IPS DF 4.7 (cell line): ENCODE results near the gene ABCB11.

Experiments used
- DNase-seq: peaks from one replicate; pipeline ENCODE4 v3.0.0-alpha.2; 2013; ENCODE audit warnings: low spot score; ENCODE audit errors: extremely low read depth

The ABCB11 gene

DNA sequence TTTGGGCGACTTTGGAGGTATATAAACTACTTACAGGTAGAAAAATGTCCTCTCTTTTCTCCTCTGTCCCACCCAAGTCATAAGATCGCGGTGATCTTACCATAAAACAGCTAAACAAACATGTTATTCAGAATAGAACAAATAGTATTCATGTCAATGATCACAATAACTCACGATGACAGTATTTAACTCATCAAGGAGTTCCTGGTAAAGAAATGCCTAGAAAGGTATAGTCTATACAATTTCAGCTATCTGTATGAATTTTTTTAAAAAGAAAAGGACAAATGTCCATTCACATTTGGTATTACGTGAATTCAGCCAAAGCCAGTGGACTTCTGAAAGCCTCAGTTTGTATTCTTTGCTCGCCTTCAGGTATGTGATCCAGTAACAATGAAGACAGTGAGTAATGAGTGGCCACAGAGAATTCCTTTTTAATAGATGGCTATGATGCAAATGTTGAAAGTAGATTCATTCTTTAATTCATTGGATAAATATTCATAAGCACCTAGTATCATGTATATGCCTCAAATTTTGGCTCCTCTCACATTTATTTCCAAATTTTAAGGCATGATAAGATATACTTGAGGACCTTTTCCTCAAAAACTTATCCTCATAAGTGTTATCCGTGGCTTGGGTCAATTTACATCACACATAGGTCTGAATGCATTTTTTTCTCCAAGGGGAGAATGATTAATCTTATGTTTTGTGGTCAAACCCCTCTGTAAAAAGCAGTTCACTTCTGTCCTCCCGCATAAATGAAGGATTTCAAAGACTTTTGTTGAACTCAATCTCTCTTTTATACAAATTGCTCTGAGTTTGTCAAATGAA is 20.3 kb downstream of the ABCB11 start:
- DNase-seq, result no peak

GRCh38 chr2:169009865-169010579 is 21.1 kb downstream of the ABCB11 start:
- DNase-seq, result no peak

- DNase-seq, result no peak
Observed at GRCh38 chr2:169007941-169008340, 23.2 kb downstream of the ABCB11 start.

GRCh38 chr2:169007356-169007755 is 23.8 kb downstream of the ABCB11 start:
- DNase-seq, result no peak

DNA sequence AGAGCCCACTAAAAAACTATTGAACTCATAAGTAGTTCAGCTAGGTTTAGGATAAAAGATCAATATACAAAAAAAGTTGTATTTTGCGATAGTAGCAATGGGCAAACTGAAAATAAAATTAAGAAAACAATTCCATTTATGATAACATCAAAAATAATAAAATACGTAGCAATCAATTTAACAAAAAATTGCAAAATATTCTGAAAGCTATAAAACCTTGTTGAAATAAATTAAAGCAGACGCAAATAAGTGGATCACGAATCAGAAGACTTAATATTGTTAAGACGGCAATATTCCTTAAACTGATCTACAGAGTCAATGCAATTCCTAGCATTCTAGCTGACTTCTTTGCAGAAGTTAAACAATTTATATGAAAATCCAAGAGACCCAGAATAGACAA is 24.5 kb downstream of the ABCB11 start:
- no peak for DNase-seq

DNA sequence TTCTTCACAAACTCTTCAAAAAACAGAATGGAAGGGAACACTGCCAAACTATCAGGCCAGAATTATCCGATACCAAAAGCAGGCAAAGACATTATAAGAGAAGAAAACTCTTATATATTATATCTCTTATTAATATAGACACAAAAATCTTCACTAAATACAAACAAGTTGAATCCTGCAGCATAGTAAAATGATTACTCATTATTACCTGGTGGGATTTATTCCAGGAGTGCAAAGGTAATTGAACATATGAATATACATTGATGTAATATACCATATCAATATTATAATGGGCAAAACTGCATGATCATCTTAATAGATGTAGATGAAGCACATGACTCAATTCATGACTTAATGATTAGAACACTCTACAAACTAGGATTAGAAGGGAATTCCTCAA is 25.1 kb downstream of the ABCB11 start:
- DNase-seq, result no peak

GRCh38 chr2:169005080-169005598 is 26.0 kb downstream of the ABCB11 start:
- no peak for DNase-seq

GRCh38 chr2:169002161-169002738 is 28.9 kb downstream of the ABCB11 start:
- DNase-seq, result no peak

DNA sequence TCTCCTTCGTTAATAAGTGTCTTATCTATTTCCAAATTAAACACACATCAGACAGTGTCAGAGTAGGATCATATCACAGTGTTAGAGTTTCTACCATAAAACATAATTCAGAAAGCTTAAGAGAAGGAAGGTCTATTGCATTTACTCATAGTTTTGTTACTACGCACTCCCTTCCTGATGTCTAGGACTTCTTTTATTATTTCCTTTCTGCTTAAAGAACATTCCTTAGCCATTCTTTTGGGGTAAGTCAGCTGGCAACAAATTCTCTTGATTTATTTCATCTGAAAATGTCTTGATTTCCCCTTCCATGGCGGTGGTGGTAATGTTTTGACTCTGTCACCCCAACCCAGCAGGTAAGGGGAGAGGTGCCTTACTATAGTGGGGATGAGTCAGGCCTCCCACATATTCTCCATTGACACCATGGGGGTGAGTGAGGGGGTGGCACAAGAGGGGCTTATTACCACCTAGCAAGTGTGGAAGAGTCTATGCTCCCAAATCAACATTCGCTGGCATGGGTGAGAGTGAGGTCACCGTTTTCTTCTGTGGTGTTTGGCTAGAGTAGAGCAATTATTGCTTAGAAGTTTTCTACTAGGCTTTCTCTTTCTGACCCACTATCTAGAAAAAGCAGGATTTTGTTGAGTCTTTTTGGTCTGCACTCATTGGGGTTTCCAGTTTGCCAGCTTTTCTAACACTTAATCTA is 29.9 kb downstream of the ABCB11 start:
- no peak for DNase-seq

- DNase-seq, result no peak
Observed at GRCh38 chr2:168999668-169000213, 31.4 kb downstream of the ABCB11 start.

DNA sequence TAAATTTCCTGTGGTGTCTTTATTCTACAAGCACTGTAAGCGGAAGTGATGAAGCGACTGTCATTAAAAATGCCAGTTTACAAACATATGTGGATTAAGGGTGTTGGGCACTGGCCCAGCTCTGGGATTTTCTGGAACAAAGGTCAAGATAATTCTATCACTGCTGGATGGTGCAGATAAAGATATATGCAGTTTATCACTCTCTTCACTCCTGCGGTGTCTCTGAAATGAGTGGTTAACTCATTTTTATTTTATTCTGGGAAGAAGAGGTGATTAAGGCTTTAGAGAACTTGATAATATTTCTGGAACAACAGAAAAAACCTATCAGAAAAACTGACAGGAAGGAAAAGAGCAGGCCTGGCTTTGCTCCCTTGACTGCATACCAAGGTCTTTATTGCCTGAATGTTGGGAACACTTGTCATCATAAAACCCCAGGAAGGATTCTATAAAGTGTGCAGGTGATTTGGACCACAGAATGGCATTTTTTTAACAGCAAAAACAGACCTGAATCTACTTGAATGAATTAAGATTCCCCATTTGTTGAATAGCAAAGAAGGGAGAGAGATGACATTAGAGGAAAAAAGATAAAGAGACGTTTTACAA is 32.4 kb downstream of the ABCB11 start:
- DNase-seq, result no peak

- DNase-seq, result no peak
Observed at GRCh38 chr2:168997794-168998193, 33.3 kb downstream of the ABCB11 start.

DNA sequence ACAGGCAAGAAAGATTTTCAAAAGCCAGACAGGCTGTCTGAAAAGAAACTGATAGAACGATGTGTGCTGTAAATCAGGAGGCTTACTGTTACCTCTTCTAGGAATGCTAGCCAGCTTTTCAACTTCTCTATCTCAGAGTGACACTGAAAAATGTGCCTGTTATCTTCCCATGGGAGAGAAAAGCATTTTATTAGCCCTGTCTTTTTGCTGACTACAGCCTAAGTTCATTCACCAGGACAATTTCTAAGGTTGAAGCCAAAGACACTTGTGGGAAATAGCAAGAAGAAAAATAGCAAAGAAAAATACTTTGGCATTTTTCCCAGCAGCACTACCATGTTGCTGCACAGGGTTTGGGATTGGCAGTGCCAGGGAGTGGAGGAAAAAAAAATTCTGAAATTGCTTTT is 34.0 kb downstream of the ABCB11 start:
- DNase-seq, result no peak

- no peak for DNase-seq
Observed at GRCh38 chr2:168995744-168996143, 35.4 kb downstream of the ABCB11 start.

DNA sequence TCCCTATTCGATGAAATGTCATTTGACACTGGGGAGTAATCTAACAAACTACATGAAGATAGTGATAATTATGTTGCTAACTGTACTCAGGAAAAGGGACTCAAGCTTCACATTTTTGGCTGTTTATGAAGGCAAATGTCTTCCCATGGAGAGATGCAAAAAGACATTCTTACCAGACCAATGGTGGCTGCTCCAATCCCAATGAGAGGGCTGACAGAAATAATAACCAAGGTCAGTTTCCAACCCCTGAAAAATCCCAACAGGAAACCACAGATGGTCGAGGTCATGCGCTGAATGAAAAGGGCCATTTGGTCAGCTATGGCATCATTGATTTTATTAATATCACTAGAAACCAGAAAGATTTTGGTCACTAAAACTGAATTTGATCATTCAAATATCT is 37.6 kb downstream of the ABCB11 start:
- DNase-seq, result no peak

GRCh38 chr2:168992591-168993349 is 38.4 kb downstream of the ABCB11 start:
- no peak for DNase-seq

DNA sequence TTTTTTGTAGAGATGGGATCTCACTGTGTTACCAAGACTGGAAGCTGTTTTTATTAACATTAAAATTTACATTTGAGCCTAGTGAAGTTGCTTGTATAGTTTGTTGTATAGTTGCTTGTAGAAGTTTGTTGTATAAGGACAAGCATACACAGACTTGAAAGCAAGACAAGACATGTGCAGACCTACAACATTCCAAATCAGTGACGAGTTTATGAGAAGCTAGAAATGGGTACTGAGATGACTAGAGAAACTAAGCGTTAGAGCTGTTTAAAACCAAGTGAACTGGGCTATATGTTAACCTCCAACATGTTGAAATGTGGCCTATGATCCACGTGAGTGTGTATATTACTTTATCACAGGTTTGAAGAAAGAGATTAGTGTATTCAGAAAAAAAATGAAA is 39.1 kb downstream of the ABCB11 start:
- no peak for DNase-seq

GRCh38 chr2:168988755-168989154 is 42.4 kb downstream of the ABCB11 start:
- no peak for DNase-seq

GRCh38 chr2:168986398-168986943 is 44.7 kb downstream of the ABCB11 start:
- no peak for DNase-seq

DNA sequence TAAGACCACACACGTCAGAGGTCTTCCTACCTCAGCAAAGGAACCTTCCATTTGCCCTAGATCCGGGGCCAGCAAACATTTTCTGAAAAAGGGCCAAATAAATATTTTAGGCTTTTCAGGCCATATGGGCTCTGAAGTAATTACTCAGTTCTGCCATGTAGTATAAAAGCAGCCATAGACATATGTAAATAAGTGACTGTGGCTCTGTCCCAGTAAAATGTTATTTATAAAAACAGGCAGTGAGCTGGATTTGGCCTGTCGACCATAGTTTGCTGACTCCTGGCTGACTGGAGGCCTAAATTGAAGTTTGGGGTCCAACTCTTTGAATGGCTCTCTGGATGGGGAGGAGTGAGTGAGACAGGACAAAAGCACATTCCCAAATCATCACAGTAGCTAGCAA is 49.5 kb downstream of the ABCB11 start:
- no peak for DNase-seq
